Measurements from ENCODE around the gene IGSF6. TPM values are rescaled to one million over a fixed set of nuclear protein-coding genes. Genes with fewer than 3 reads are reported as not detected.
A peak's percentile ranks its signal among the peaks of the same experiment; 100 is the strongest.

IGSF6 gene
- total RNA-seq, 1 donor from 2014 or later: 0.26 TPM

- Histone ChIP-seq H3K27me3 (ENCODE audit: control insufficient read depth, insufficient read depth, low read length) (no peaks in the 10 kb centered on the region), H3K36me3 (ENCODE audit: control insufficient read depth, insufficient read depth, low read length) (no peaks in the 10 kb centered on the region), H3K4me3 (ENCODE audit: low read depth, low read length) (no peak overlapping the region)
- DNase-seq (ENCODE audit: low read depth) (no peak), FAIRE-seq (no peak)
- TF ChIP-seq CTCF (IDR thresholded peaks at IDR 0.05; ENCODE audit: insufficient read depth, low read length, severe bottlenecking): no peak
Observed at GRCh38 chr16:21603928-21604327, 48.5 kb downstream of the IGSF6 start.

DNA sequence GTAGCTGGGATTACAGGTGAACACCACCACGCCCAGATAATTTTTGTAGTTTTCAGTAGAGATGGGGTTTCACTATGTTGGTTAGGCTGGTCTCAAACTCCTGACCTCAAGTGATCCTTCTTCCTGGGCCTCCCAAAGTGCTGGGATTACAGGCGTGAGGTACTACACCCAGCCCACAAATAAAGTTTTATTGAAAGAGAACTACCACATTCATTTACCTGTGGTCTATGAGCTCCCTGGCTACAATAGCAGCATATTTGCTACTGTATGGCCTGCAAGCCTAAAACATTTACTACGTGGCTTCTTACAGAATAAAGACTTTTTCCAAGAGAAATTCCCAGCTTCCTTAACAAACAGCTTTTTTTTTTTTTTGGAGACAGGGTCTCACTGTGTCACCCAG, 49.6 kb downstream of the IGSF6 start:
- H3K27me3 ChIP-seq (ENCODE audit: control insufficient read depth, insufficient read depth, low read length): no peaks in the 10 kb centered on the region
- TF ChIP-seq CTCF (IDR thresholded peaks at IDR 0.05; ENCODE audit: insufficient read depth, low read length, severe bottlenecking): no peak

GRCh38 chr16:21600031-21600773, 52.2 kb downstream of the IGSF6 start:
- FAIRE-seq (no peak), DNase-seq (ENCODE audit: low read depth) (peak; percentile 68)
- H3K27me3 ChIP-seq (ENCODE audit: control insufficient read depth, insufficient read depth, low read length): no peaks in the 10 kb centered on the region
- H3K36me3 ChIP-seq (ENCODE audit: control insufficient read depth, insufficient read depth, low read length): no peaks in the 10 kb centered on the region
- no peak for TF ChIP-seq CTCF (IDR thresholded peaks at IDR 0.05; ENCODE audit: insufficient read depth, low read length, severe bottlenecking)
- peak overlapping the region; percentile 88 for H3K4me3 ChIP-seq (ENCODE audit: low read depth, low read length)

More for the DNA sequence above, 49.6 kb downstream of the IGSF6 start:
- DNase-seq (ENCODE audit: low read depth): no peak
- Histone ChIP-seq H3K36me3 (ENCODE audit: control insufficient read depth, insufficient read depth, low read length) (no peaks in the 10 kb centered on the region), H3K4me3 (ENCODE audit: low read depth, low read length) (no peak overlapping the region)
- FAIRE-seq: no peak

- no peak for FAIRE-seq
Observed at GRCh38 chr16:21599122-21600030, 53.0 kb downstream of the IGSF6 start, which contains the start of gene METTL9. Gene METTL9 (plus strand): TSS chr16:21599577. CDS start chr16:21599734, 157 bp downstream.

GRCh38 chr16:21598701-21599121, 53.7 kb downstream of the IGSF6 start:
- DNase-seq (ENCODE audit: low read depth) (no peak), FAIRE-seq (no peak)
- Histone ChIP-seq H3K36me3 (ENCODE audit: control insufficient read depth, insufficient read depth, low read length) (no peaks in the 10 kb centered on the region), H3K4me3 (ENCODE audit: low read depth, low read length) (peak overlapping the region; percentile 88), H3K27me3 (ENCODE audit: control insufficient read depth, insufficient read depth, low read length) (no peaks in the 10 kb centered on the region)
- TF ChIP-seq CTCF (IDR thresholded peaks at IDR 0.05; ENCODE audit: insufficient read depth, low read length, severe bottlenecking): no peak

More at GRCh38 chr16:21599122-21600030, 53.0 kb downstream of the IGSF6 start, which contains the start of gene METTL9:
- TF ChIP-seq CTCF (IDR thresholded peaks at IDR 0.05; ENCODE audit: insufficient read depth, low read length, severe bottlenecking): no peak
- H3K36me3 ChIP-seq (ENCODE audit: control insufficient read depth, insufficient read depth, low read length): no peaks in the 10 kb centered on the region
- H3K4me3 ChIP-seq (ENCODE audit: low read depth, low read length): peak within 1 kb of the TSS; percentile 88
- peak; percentile 80 for DNase-seq (ENCODE audit: low read depth)
- no peaks in the 10 kb centered on the region for H3K27me3 ChIP-seq (ENCODE audit: control insufficient read depth, insufficient read depth, low read length)

Data from bronchial epithelial cell (primary cell).